Esophagus muscularis mucosa (tissue), 4 donors: Measurements from ENCODE around the gene CLEC16A.

Experiments
- EP300 ChIP-seq: sonication (generic); formaldehyde crosslinking; IDR thresholded peaks from one replicate; pipeline ENCODE4 v1.6.1; 2017; ENCODE audit warnings: antibody characterized with exemption
- POLR2A ChIP-seq: fragments of 450-650 bp; IDR thresholded peaks from one replicate; pipeline ENCODE4 v1.6.1; 2017; ENCODE audit warnings: antibody characterized with exemption, moderate library complexity, mild to moderate bottlenecking, low read depth
- POLR2AphosphoS5 ChIP-seq, 2 donors: sonication (generic); formaldehyde crosslinking; IDR thresholded peaks; one replicate each; pipeline ENCODE4 v1.6.1; 2017; ENCODE audit warnings: antibody characterized with exemption in 2 of 2
- TF ChIP-seq, protein P1 (sequence below), 3 experiments: fragments of 200-600 bp in 2 of 3; fragments of 450-650 bp in 1 of 3; sonication (generic) in 2 of 3; IDR thresholded peaks; one replicate each; pipeline ENCODE4 v1.5.1; 2017 to 2019; ENCODE audit warnings: antibody characterized with exemption in 3 of 3, mild to moderate bottlenecking in 2 of 3, moderate library complexity in 1 of 3

DNA sequence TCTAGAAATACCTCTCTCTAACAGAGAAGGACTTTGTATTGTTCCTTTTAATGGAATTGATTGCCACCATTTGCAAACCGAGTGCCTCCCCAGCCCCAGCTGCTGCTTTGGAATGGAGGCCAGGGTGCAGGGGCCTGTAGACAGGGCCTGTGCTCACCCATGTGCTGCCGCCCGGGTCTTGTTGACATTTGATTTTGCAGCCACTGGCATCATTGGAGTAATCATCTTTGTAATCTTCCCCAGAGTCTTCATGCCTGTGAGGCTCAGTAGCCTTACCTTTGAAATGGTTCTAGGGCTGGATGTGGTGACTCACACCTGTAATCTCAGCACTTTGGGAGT is 119.8 kb downstream of the CLEC16A start:
- TF ChIP-seq POLR2A (no peak), POLR2AphosphoS5 (IDR thresholded peaks at IDR 0.05) (no peak), EP300 (no peak)
- TF ChIP-seq, protein P1, sequence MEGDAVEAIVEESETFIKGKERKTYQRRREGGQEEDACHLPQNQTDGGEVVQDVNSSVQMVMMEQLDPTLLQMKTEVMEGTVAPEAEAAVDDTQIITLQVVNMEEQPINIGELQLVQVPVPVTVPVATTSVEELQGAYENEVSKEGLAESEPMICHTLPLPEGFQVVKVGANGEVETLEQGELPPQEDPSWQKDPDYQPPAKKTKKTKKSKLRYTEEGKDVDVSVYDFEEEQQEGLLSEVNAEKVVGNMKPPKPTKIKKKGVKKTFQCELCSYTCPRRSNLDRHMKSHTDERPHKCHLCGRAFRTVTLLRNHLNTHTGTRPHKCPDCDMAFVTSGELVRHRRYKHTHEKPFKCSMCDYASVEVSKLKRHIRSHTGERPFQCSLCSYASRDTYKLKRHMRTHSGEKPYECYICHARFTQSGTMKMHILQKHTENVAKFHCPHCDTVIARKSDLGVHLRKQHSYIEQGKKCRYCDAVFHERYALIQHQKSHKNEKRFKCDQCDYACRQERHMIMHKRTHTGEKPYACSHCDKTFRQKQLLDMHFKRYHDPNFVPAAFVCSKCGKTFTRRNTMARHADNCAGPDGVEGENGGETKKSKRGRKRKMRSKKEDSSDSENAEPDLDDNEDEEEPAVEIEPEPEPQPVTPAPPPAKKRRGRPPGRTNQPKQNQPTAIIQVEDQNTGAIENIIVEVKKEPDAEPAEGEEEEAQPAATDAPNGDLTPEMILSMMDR (IDR thresholded peaks at IDR 0.05) = no peak
